HEK293 (cell line): ENCODE measurements around the gene PPM1J.
A peak's percentile ranks its signal among the peaks of the same experiment; 100 is the strongest.

Experiments
- CTCF ChIP-seq: fragments of 450-650 bp; formaldehyde crosslinking; IDR thresholded peaks from 2 replicates; pipeline ENCODE4 v1.5.1; 2016; ENCODE audit warnings: missing biosample characterization, missing genetic modification characterization
- EGR2 ChIP-seq: fragments of 450-650 bp; formaldehyde crosslinking; IDR thresholded peaks from 2 replicates; pipeline ENCODE4 v1.5.1; 2016; ENCODE audit warnings: low read depth, missing biosample characterization, missing genetic modification characterization
- GFI1B ChIP-seq: fragments of 450-650 bp; formaldehyde crosslinking; IDR thresholded peaks from 2 replicates; pipeline ENCODE4 v1.5.1; 2016; ENCODE audit warnings: missing biosample characterization, missing genetic modification characterization
- INSM2 ChIP-seq: fragments of 450-650 bp; formaldehyde crosslinking; IDR thresholded peaks from 2 replicates; pipeline ENCODE4 v1.5.1; 2016; ENCODE audit warnings: missing biosample characterization, missing genetic modification characterization
- PRDM2 ChIP-seq: fragments of 450-650 bp; formaldehyde crosslinking; IDR thresholded peaks from 2 replicates; pipeline ENCODE4 v1.5.1; 2016; ENCODE audit warnings: missing biosample characterization, missing genetic modification characterization, borderline replicate concordance
- SETDB1 ChIP-seq: IDR thresholded peaks from one replicate; pipeline ENCODE4 v1.6.1; 2017; ENCODE audit warnings: mild to moderate bottlenecking, low read length, moderate library complexity, mixed read lengths; ENCODE audit not compliant: insufficient read length
- TSHZ1 ChIP-seq: fragments of 450-650 bp; formaldehyde crosslinking; IDR thresholded peaks from 2 replicates; pipeline ENCODE4 v1.5.1; 2016; ENCODE audit warnings: missing biosample characterization, missing genetic modification characterization, borderline replicate concordance
- ZBTB26 ChIP-seq: fragments of 450-650 bp; formaldehyde crosslinking; optimal IDR thresholded peaks from 2 replicates; pipeline ENCODE3; 2016; ENCODE audit warnings: missing biosample characterization, mild to moderate bottlenecking, missing genetic modification characterization
- ZIC2 ChIP-seq: fragments of 450-650 bp; formaldehyde crosslinking; IDR thresholded peaks from 2 replicates; pipeline ENCODE4 v1.5.1; 2016; ENCODE audit warnings: missing biosample characterization, missing genetic modification characterization
- ZNF133 ChIP-seq: fragments of 450-650 bp; formaldehyde crosslinking; IDR thresholded peaks from 2 replicates; pipeline ENCODE4 v1.5.1; 2016; ENCODE audit warnings: missing biosample characterization, missing genetic modification characterization
- ZNF138 ChIP-seq: fragments of 450-650 bp; formaldehyde crosslinking; IDR thresholded peaks from 2 replicates; pipeline ENCODE4 v1.5.1; 2016; ENCODE audit warnings: missing biosample characterization, missing genetic modification characterization, borderline replicate concordance
- ZNF239 ChIP-seq: fragments of 450-650 bp; formaldehyde crosslinking; IDR thresholded peaks from 2 replicates; pipeline ENCODE4 v1.5.1; 2016; ENCODE audit warnings: missing biosample characterization, missing genetic modification characterization
- ZNF311 ChIP-seq: fragments of 450-650 bp; formaldehyde crosslinking; IDR thresholded peaks from 2 replicates; pipeline ENCODE4 v1.5.1; 2017; ENCODE audit warnings: missing biosample characterization, missing genetic modification characterization, borderline replicate concordance
- ZNF518A ChIP-seq: fragments of 450-650 bp; formaldehyde crosslinking; conservative IDR thresholded peaks from 2 replicates; pipeline ENCODE4 v1.5.1; 2016; ENCODE audit warnings: low read depth, missing biosample characterization, missing genetic modification characterization
- ZNF560 ChIP-seq: fragments of 450-650 bp; formaldehyde crosslinking; IDR thresholded peaks from 2 replicates; pipeline ENCODE4 v1.5.1; 2017; ENCODE audit warnings: missing biosample characterization, missing genetic modification characterization, borderline replicate concordance
- ZNF596 ChIP-seq: fragments of 450-650 bp; IDR thresholded peaks from 2 replicates; pipeline ENCODE4 v1.5.0; 2018; ENCODE audit warnings: missing biosample characterization, mild to moderate bottlenecking, missing genetic modification characterization, moderate library complexity
- ZNF624 ChIP-seq: fragments of 450-650 bp; formaldehyde crosslinking; IDR thresholded peaks from 2 replicates; pipeline ENCODE4 v1.5.1; 2017; ENCODE audit warnings: missing biosample characterization, missing genetic modification characterization
- ZNF843 ChIP-seq: fragments of 450-650 bp; formaldehyde crosslinking; IDR thresholded peaks from 2 replicates; pipeline ENCODE4 v1.5.1; 2016; ENCODE audit warnings: missing biosample characterization, missing genetic modification characterization

Gene PPM1J

GRCh38 chr1:112714313-112715263 lies 544 bp downstream of the PPM1J start (continued):
- TF ChIP-seq ZNF624 (tag by site-specific recombination) = no peak
- TF ChIP-seq EGR2 (tag by site-specific recombination) = no peak
- no peak for TF ChIP-seq ZNF133
- peak; percentile 34; the same call in 1 of the 2 replicates for TF ChIP-seq ZIC2 (tag by site-specific recombination)
- TF ChIP-seq SETDB1 = no peak
- no peak for TF ChIP-seq PRDM2 (tag by site-specific recombination)
- no peak for TF ChIP-seq INSM2 (tag by site-specific recombination)
- TF ChIP-seq ZNF518A (tag by site-specific recombination) = no peak
- no peak for TF ChIP-seq GFI1B
- no peak for TF ChIP-seq TSHZ1 (tag by site-specific recombination)
- no peak for TF ChIP-seq ZNF311
- no peak for TF ChIP-seq ZNF239 (tag by site-specific recombination)
- TF ChIP-seq ZNF560 (tag by site-specific recombination) = no peak
- no peak for TF ChIP-seq ZNF138 (tag by site-specific recombination)
- TF ChIP-seq ZBTB26 (tag by site-specific recombination) = peak; percentile 76
- TF ChIP-seq ZNF843 = no peak
- TF ChIP-seq CTCF (tag by site-specific recombination) = peak; percentile 75
- TF ChIP-seq ZNF596 (tag by site-specific recombination) = no peak
